NT2/D1 (cell line): ENCODE data around the gene SP2.

ENCODE experiments used
- SUZ12 ChIP-seq: IDR thresholded peaks from 2 replicates; pipeline ENCODE4 v1.6.1; 2011; ENCODE audit not compliant: insufficient read length, insufficient read depth; ENCODE audit errors: extremely low read depth
- YY1 ChIP-seq: IDR thresholded peaks from 2 replicates; pipeline ENCODE4 v1.6.1; 2011; ENCODE audit not compliant: insufficient read length, insufficient read depth
- ZNF274 ChIP-seq: IDR thresholded peaks from 2 replicates; pipeline ENCODE4 v1.6.1; 2011; ENCODE audit warnings: mild to moderate bottlenecking, low read depth, low read length

- TF ChIP-seq YY1 (no peak), SUZ12 (no peak), ZNF274 (no peak)
Measured at GRCh38 chr17:47968836-47969235, 72.8 kb downstream of the SP2 start.
